Measurements from ENCODE around the gene PRPF8. TPM values are rescaled to one million over a fixed set of nuclear protein-coding genes. Genes with fewer than 3 reads are reported as not detected.
"Not testable (repeated sequence)": the region's sequence is repeated elsewhere in the genome, so short reads cannot be mapped to it uniquely, and the experiment has no call there.

The PRPF8 gene
- total and polyA plus RNA-seq, 7 donors = 25.9 to 155 (median 115) TPM

DNA sequence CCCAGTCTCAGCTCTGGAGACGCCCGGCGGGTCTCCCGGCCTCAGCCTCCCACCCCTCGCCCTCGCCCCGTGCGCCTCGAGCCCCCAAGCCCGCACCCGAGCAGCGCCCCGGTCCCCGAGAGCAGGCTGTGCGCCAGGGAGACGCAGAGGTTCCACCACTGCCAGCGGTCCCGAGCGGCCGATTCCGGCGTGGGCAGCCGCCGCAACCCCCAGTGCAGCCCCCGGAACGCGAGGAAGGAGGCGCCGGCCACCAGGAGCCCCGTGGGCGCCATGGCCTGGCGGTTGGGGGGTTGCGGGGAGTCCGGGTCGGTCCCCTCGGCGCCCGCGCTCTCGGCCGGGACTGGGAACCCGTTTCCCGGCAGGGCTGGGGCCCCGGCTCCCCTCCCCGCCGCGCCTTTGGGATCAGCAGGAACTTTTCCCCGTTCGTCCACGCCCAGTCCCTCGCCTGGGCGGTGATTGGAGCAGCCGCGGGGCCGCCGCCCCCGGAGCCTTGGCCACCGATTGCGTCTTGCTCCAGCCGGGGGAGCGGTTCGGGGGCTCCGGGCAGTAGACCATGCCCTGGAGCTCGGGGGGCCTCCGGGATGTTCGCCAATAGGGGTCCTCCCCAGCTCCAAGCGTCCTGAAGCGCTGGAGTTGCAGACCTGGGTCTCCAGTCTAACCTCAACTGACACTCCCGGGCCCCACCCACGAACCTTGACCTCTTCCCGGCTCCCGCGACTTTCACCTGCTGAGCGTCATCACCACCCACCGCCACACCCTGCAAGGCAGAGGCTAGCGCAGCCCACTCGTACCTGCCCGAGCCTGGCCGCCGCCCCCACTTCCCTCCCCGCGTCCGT lies 25.5 kb upstream of the PRPF8 start, which contains the start of gene TLCD2:
TSS of gene TLCD2 (minus strand) at position 407 of the 836 bp plus-strand sequence. CDS start at position 272, 135 bp downstream.
- TF ChIP-seq, protein P1, sequence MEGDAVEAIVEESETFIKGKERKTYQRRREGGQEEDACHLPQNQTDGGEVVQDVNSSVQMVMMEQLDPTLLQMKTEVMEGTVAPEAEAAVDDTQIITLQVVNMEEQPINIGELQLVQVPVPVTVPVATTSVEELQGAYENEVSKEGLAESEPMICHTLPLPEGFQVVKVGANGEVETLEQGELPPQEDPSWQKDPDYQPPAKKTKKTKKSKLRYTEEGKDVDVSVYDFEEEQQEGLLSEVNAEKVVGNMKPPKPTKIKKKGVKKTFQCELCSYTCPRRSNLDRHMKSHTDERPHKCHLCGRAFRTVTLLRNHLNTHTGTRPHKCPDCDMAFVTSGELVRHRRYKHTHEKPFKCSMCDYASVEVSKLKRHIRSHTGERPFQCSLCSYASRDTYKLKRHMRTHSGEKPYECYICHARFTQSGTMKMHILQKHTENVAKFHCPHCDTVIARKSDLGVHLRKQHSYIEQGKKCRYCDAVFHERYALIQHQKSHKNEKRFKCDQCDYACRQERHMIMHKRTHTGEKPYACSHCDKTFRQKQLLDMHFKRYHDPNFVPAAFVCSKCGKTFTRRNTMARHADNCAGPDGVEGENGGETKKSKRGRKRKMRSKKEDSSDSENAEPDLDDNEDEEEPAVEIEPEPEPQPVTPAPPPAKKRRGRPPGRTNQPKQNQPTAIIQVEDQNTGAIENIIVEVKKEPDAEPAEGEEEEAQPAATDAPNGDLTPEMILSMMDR (IDR thresholded peaks at IDR 0.05) = no peak
- TF ChIP-seq EP300 (IDR thresholded peaks at IDR 0.05) = no peak
- peak; percentile 47 to 74 (median 72) for TF ChIP-seq POLR2AphosphoS5 (IDR thresholded peaks at IDR 0.05)
- TF ChIP-seq POLR2A (IDR thresholded peaks at IDR 0.05) = peak; percentile 27 to 58
- DNase-seq = peak; percentile 91
- Histone ChIP-seq H3K4me3 (peak within 1 kb of the TSS; percentile 63 to 91 (median 64)), H3K27me3 (no peaks in the 10 kb centered on the region), H3K4me1 (peaks cover 0 to 42% (median 34%) of the 10 kb centered on the region in 4 donors), H3K9me3 (no peaks in the 10 kb centered on the region), H3K27ac (peak within 1 kb of the TSS; percentile 76 to 85 (median 82)), H3K36me3 (peaks cover 0 to 27% (median 12%) of the 10 kb centered on the region in 4 donors)
- 1% methylated on average over 83 of the region's 83 CpGs for WGBS, 2 donors
- intact Hi-C loops (cut with DNase I) = loop anchor here (2.0 kb wide), 1 partner anchor 25 kb away; the partner anchor contains the start of gene PRPF8

DNA sequence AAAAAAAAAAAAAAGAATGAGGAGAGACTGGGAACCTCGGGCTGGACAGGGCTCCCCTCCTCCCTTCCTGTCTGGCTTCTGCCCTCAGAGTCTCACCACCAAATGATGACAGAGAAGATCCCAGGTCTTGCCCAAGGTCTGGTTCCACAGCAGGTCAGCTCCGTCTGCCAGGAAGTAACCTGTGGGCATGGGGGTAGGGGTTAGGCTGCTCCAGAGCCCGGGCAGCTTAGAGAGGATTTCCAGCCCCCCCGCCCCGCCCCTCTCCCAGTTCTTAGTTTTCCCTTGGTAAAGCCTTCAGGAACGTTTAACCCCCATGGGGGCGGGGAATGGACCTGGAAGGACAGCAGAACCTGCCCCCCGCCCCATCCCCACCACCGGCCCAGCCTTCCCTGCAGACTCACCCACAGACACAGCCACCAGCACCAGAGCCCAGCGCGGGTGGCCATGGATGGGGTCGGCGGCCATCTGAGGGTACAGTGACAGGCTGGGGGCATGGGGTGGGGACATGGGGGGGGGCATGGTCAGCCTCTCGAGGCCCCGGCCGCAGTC lies 24.8 kb upstream of the PRPF8 start:
- TF ChIP-seq POLR2A (IDR thresholded peaks at IDR 0.05) = no peak
- no peak for TF ChIP-seq POLR2AphosphoS5 (IDR thresholded peaks at IDR 0.05)
- TF ChIP-seq, protein P1 (IDR thresholded peaks at IDR 0.05) = no peak
- TF ChIP-seq EP300 (IDR thresholded peaks at IDR 0.05) = no peak
- intact Hi-C loops (cut with DNase I) = no loop called here
- WGBS, 2 donors = 2 to 7% methylated on average over 16 of the region's 16 CpGs
- peaks cover 0 to 27% (median 12%) of the 10 kb centered on the region in 4 donors for H3K36me3 ChIP-seq
- peaks cover 0 to 41% (median 34%) of the 10 kb centered on the region in 4 donors for H3K4me1 ChIP-seq
- DNase-seq = no peak
- no peaks in the 10 kb centered on the region for H3K27me3 ChIP-seq
- H3K27ac ChIP-seq = peak overlapping the region; percentile 76 to 85 (median 82)
- no peaks in the 10 kb centered on the region for H3K9me3 ChIP-seq
- peak overlapping the region; percentile 63 to 91 (median 64) for H3K4me3 ChIP-seq

- H3K27me3 ChIP-seq; H3K27ac ChIP-seq; DNase-seq; intact Hi-C loops (cut with DNase I); H3K9me3 ChIP-seq; H3K4me3 ChIP-seq: not testable (repeated sequence)
- Histone ChIP-seq H3K36me3 (peaks cover 0 to 24% (median 12%) of the 10 kb centered on the region in 4 donors), H3K4me1 (peaks cover 0 to 35% (median 28%) of the 10 kb centered on the region in 4 donors)
- WGBS, 2 donors = 81 to 90% methylated on average over 10 of the region's 10 CpGs
Observed at GRCh38 chr17:1708791-1709346, 24.2 kb upstream of the PRPF8 start.

- no peaks in the 10 kb centered on the region for H3K27me3 ChIP-seq
- no peak for DNase-seq
- WGBS, 2 donors = 89 to 92% methylated on average over 5 of the region's 5 CpGs
- no peaks in the 10 kb centered on the region for H3K9me3 ChIP-seq
- H3K4me1 ChIP-seq = peaks cover 0 to 18% (median 14%) of the 10 kb centered on the region in 4 donors
- intact Hi-C loops (cut with DNase I) = no loop called here
- H3K4me3 ChIP-seq = no peak overlapping the region
- TF ChIP-seq POLR2AphosphoS5 (IDR thresholded peaks at IDR 0.05) (no peak), EP300 (IDR thresholded peaks at IDR 0.05) (no peak), POLR2A (IDR thresholded peaks at IDR 0.05) (no peak)
- TF ChIP-seq, protein P1 (IDR thresholded peaks at IDR 0.05) = no peak
- H3K36me3 ChIP-seq = peaks cover 0 to 6% (median 4%) of the 10 kb centered on the region in 4 donors
- no peak overlapping the region for H3K27ac ChIP-seq
Observed at GRCh38 chr17:1707107-1707506, 22.4 kb upstream of the PRPF8 start.

- DNase-seq = no peak
- Histone ChIP-seq H3K27ac (no peak overlapping the region), H3K4me1 (peaks cover 0 to 8% (median 7%) of the 10 kb centered on the region in 4 donors), H3K36me3 (no peaks in the 10 kb centered on the region), H3K9me3 (no peaks in the 10 kb centered on the region), H3K27me3 (no peaks in the 10 kb centered on the region), H3K4me3 (no peak overlapping the region)
- intact Hi-C loops (cut with DNase I) = no loop called here
- 86 to 92% methylated on average over 7 of the region's 7 CpGs for WGBS, 2 donors
- TF ChIP-seq, protein P1 (IDR thresholded peaks at IDR 0.05) = no peak
- no peak for TF ChIP-seq EP300 (IDR thresholded peaks at IDR 0.05)
- TF ChIP-seq POLR2A (IDR thresholded peaks at IDR 0.05) = no peak
- no peak for TF ChIP-seq POLR2AphosphoS5 (IDR thresholded peaks at IDR 0.05)
Observed at GRCh38 chr17:1705004-1705403, 20.3 kb upstream of the PRPF8 start.
